GM21515 (cell line): ENCODE measurements around the gene AGBL1.

Source experiments
- ATAC-seq: cut with Tn5 transposase; IDR thresholded peaks from one replicate; pipeline ENCODE4 v1.9.1; 2021; ENCODE audit not compliant: unreplicated experiment

The AGBL1 gene

GRCh38 chr15:86162641-86163040, 83.0 kb downstream of the AGBL1 start:
- no peak for ATAC-seq

GRCh38 chr15:86163816-86164215, 84.1 kb downstream of the AGBL1 start:
- ATAC-seq: no peak

- ATAC-seq: no peak
Observed at GRCh38 chr15:86164232-86164898, 84.7 kb downstream of the AGBL1 start.

GRCh38 chr15:86165265-86166211, 85.9 kb downstream of the AGBL1 start:
- ATAC-seq: no peak

GRCh38 chr15:86167841-86168240, 88.2 kb downstream of the AGBL1 start:
- no peak for ATAC-seq

- no peak for ATAC-seq
Observed at GRCh38 chr15:86178845-86179244, 99.2 kb downstream of the AGBL1 start.

- no peak for ATAC-seq
Observed at GRCh38 chr15:86183596-86184491, 104.2 kb downstream of the AGBL1 start.

GRCh38 chr15:86193716-86194380, 114.2 kb downstream of the AGBL1 start:
- ATAC-seq: no peak

- ATAC-seq: no peak
Observed at GRCh38 chr15:86197770-86198169, 118.1 kb downstream of the AGBL1 start.

- no peak for ATAC-seq
Observed at GRCh38 chr15:86199467-86200145, 119.9 kb downstream of the AGBL1 start.

- ATAC-seq: no peak
Observed at GRCh38 chr15:86201313-86202008, 121.8 kb downstream of the AGBL1 start.

GRCh38 chr15:86203462-86203861, 123.8 kb downstream of the AGBL1 start:
- no peak for ATAC-seq

- no peak for ATAC-seq
Observed at GRCh38 chr15:86205096-86205495, 125.4 kb downstream of the AGBL1 start.

GRCh38 chr15:86213420-86213819, 133.7 kb downstream of the AGBL1 start:
- no peak for ATAC-seq

- ATAC-seq: no peak
Observed at GRCh38 chr15:86213888-86214287, 134.2 kb downstream of the AGBL1 start.

GRCh38 chr15:86221119-86221518, 141.4 kb downstream of the AGBL1 start:
- ATAC-seq: no peak

- no peak for ATAC-seq
Observed at GRCh38 chr15:86229306-86229705, 149.6 kb downstream of the AGBL1 start.

GRCh38 chr15:86229936-86230335, 150.3 kb downstream of the AGBL1 start:
- ATAC-seq: no peak
